T-helper 2 cell treated with Interferon-gamma antibody and Interleukin-4, amounts not matched to agents 100 ng/mL and 5 ng/mL, for 36 hours (primary cell): ENCODE results near the gene CYP1B1. TPM values are rescaled to one million over a fixed set of nuclear protein-coding genes. Genes with fewer than 3 reads are reported as not detected.

Source experiments
- intact Hi-C: fragments of 100-400 bp; cut with micrococcal nuclease; formaldehyde crosslinking; loops from one replicate; pipeline ENCODE4 v1.15.1; 2023
- total RNA-seq: library from RNA; stranded (reverse); gene quantifications from 2 replicates; pipeline ENCODE4 v1.2.3, GENCODE V29; 2022

Gene CYP1B1
- total RNA-seq, 1 donor from 2014 or later = 28.7 TPM

DNA sequence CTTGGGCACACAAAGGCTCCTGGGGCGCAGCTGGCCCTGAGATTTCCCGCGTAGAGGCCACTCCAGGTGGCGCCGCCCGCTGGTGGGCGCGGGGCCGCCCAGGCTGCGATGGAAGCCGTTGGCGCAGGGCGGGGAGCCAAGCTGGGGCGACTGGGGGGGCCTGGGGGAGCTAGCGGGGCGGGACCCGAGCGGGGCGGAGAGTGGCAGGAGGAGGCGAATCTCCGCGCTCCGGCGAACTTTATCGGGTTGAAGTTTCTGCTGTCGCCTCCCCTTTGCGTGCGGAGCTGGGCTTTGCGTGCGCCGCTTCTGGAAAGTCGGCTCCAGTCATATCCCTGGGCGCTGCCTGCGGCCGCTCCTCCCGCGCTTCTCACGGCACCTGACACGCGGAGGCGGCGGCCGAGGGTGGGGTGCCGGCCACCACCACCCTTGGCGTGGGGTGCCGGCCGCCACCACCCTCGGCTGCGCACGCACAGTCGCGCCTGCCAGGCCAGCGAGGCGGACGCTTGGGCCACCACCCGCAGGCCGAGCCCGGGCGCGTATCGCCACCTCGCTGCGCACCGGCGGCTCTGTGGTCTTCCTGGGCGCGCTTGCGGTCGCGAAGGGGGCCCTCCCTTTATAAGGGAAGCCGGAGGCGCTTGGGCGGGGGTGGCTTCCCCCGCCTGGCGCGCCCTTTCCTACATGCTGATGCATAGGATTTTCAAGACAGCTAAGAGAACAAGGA is 919 bp upstream of the CYP1B1 start:
- intact Hi-C loops = loop anchor here (1.0 to 10.0 kb wide), 8 partner anchors 20 to 675 kb away; partner anchors contain the start of genes ATL2, GALM, HNRNPLL and RMDN2

DNA sequence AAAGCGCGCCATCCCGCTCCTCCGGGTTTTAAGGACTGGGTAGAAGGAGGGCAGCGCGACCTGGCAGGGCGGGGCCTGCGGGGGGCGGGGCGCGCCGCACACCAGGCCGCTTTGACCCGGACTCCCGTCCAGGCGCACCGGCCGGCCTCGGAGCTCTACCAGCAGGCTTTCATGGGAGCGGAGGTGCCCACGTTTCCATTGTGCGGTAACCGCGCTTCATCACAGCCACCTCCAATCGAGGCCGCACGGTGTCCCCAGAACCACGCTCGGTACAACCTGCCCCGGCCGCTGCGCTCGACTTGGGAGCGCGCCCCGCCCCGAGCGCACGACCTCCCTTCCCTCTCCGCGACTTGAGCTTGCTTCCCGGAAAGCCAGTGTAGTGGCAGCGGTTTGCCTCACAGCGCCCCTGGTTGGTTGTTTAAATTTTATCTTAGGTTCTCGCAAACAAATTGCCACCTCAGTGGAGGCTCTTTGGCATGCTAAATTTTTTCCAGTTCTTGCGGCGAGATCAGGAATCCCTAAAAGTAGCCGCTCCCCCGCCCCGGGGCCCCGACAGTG is 280 bp upstream of the CYP1B1 start:
- intact Hi-C loops = loop anchor here (1.0 to 10.0 kb wide), 8 partner anchors 21 to 676 kb away; partner anchors contain the start of genes ATL2, GALM, HNRNPLL and RMDN2

DNA sequence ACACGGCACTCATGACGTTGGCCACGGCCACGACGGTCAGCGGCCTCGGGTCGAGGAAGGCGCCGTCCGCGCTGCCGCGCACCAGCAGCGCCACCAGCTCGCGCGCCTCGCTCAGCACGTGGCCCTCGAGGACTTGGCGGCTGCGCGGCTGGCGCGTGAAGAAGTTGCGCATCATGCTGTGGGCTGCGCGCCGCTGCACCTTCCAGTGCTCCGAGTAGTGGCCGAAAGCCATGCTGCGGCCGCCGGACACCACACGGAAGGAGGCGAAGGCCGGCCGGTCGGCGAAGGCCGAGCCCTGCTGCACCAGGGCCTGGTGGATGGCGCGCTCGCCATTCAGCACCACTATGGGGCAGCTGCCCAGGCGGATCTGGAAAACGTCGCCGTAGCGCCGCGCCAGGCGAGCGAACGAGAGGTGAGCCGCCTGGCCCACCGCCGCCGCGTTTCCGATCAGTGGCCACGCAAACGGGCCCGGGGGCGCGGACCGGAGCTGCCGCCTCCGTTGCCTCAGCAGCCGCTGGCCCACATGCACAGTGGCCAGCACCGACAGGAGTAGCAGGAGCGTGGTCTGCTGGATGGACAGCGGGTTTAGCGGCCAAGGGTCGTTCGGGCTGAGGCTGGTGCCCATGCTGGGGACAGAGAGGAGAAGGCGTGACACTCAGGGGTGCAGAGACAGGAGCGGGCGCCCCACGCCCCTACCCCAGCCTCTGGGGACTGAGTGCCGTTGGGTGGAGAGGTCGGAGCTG is 1.0 kb downstream of the CYP1B1 start:
- intact Hi-C loops = loop anchor here (5.0 to 10.0 kb wide), 6 partner anchors 150 to 993 kb away; partner anchors contain the start of genes ATL2, GALM, GPATCH11 and HEATR5B

DNA sequence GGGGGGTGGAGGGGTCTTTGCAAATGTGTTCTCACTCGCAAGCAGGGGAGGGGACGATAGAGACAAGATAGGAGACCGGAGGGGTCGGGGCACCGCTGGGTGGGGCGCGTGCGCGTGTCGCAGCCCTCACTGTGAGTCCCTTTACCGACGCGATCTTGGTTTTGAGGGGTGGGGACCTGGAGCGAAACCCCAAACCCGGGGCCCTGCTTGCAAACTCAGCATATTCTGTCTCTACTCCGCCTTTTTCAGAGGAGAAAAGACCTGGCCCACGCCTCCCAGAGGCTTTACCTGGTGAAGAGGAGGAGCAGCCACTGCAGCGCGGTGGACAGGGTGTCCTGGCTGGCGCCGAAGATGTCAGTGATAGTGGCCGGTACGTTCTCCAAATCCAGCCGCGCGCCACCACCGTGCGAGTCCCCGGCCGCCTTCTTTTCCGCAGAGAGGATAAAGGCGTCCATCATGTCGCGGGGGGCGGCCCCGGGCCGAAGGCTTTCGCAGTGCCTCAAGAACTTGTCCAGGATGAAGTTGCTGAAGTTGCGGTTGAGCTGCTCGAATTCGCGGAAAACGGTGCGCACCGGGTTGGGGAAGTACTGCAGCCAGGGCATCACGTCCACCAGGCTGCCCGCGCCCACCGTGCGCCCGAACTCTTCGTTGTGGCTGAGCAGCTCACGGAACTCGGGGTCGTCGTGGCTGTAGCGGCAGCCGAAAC is 1.7 kb downstream of the CYP1B1 start:
- intact Hi-C loops = loop anchor here (5.0 to 10.0 kb wide), 2 partner anchors 149 to 992 kb away; partner anchors contain the start of genes GPATCH11, HEATR5B and RMDN2

DNA sequence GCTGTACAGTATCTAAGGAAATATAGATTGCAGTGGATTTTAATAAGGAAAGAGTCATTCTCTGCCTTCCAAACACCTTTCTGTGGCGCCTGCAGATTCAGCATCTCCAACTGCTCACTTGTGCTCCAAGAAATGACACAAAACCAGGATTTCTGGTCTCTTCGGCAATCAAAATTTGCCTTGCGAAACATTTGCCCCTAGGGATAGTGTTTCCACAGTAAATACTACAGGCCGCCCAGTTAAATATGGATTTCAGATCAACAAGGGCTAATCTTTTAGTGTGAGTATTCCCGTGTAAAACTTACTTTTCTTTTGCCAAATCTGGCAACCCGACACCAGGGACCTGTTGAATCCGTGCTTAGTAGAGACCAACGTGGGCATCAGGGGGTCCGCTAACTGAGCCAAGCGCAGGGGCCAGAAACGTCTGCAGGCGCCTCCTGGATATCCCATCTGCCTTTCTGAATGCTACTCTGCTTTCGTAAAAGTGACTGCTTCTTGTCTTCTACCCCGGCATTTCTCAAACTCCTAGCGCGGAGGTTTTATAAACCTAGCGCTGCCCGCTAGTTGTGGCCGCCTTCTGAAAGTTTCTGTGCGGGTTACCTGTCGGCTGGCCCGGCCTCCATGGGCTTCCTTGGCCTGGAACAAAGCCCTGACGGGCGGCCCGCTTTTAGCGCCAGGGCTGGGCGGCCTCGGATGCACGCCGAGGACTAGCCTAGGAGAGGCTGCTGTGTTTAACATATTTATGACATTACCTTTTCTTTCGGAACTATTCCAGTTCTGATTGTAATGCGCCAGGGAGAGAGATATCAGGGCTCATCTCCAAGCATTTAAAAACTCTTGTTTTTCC is 2.5 kb downstream of the CYP1B1 start:
- intact Hi-C loops = loop anchor here (5.0 to 10.0 kb wide), 2 partner anchors 149 to 991 kb away; partner anchors contain the start of genes GPATCH11, HEATR5B and RMDN2

DNA sequence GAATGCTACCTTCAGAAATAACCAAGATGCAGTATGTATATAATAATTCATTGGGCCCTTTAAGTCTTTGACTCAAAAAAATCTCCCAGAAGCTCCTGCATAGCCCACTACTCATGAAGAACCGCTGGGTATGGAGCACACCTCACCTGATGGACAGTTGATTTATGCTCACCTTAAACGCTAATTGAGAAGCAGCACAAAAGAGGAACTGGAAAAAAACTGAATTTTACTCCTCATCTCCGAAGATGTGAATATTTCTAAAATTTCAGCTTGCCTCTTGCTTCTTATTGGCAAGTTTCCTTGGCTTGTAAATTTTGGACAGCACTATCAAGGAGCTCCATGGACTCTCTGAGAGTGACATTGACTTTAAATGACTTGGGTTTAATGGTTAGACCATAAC is 5.5 kb downstream of the CYP1B1 start:
- intact Hi-C loops = loop anchor here (5.0 to 10.0 kb wide), 2 partner anchors 146 to 988 kb away; partner anchors contain the start of genes GPATCH11, HEATR5B and RMDN2

DNA sequence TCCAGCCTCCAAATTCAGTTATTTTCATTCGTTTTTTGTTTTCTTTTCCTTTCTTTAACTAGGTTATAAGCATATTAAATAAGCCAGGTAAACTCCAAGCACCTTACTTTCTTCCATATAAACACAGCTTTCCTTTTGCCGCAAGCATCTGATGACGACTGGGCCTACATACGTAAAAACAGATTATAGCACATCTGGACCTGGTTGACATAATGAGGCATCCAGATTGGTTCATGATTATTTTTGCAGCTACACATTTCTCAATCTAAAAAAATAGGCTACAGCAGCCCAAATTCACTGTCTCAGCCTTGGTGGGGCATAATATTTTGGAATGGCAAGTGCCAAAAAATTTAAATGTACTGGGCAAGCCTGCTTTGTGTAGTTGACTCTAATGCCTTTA is 7.7 kb downstream of the CYP1B1 start:
- intact Hi-C loops = no loop called here

DNA sequence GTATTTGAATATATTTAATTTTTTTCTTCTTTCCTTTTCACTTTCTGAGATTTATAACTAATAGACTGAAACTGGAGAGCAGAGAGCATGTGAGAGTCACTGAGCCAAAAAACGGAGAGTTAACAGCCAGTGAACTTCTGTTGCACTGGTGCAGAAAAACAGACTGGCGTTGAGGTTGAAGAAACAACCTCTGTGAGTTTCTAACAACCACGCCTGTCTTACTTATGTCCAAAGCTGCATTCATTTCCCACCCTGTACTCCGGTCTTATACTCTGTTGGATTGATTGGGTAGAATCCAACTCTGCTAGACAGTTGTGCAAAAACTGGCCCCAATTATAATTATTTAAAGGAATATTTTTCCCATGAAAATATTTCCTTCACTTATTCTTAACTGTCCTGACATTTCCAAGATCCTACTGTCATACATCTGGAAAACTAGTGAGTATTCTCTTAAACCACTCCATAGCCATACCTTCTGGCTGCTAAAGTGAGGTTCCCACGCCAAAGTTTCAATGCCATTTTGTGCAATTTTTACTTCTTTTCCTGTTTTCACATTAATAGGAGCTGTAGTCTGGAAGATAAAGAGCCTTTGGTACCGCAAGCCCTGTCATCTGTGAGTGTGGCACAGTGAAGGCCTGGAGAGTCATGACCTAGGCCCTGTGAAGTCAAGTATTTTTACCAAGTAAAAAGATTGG is 9.4 kb downstream of the CYP1B1 start:
- intact Hi-C loops = no loop called here

DNA sequence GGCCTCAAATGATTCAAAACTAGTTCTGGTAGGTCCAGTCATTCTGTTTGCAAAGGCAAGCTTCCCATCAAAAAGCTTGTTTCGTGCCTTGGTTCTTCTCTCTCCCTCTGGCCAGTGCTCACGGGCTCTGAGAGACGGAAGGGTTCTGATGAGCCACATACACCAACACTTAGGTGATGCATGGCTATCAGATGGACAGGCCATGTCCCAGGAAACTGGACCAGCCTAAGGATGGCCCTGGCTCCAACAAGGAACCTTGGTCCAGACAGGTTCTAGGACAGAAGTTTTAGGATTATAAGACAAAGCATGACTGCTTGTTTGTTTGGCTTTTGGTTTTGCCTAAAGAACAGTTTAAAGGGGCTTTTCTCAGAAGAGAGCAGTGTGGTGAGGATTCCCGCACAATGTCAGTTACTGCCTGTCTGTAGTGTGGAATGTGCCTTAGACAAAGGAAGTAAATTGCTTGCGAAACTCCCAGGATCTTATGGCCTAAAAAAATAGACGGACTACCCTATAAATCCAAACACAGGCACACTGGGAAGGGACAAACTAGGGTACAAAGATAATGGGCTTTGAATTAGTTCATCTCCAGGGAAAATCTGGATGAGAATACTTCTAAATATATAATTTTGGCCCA is 10.3 kb downstream of the CYP1B1 start:
- intact Hi-C loops = no loop called here

DNA sequence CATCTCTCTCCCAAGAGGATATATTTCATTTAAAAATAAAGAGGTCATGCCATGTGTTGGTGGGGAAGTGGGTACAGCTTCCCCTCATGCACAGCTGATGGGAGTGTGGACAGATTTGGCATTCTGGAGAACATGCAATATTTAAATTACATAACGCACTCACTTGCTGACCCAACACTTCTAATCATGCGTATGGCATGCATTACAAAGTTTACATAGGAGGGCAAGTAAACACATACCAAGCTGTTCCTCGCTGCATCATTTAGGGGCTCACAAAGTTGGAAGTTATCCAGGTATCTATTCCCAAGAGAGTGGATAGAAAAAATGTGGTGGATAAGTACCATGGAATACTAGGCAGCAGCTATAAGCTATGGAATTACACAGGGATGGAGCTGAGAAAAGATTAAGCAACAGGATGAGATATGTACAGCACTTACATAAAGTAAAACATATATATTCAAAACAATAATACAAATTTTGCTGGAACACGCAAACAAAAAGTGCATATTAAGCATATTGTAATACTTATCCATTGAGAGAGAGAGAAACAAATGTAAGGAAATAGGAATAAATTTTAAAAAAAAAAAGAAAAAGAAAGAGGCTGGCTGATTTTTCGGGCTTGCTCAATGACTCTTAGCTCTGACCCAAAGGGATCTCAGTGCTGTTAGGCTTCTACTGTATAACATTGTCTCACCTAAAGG is 11.0 kb downstream of the CYP1B1 start:
- intact Hi-C loops = loop anchor here (5.0 kb wide), 1 partner anchor 913 kb away; no protein-coding TSS in a partner anchor

DNA sequence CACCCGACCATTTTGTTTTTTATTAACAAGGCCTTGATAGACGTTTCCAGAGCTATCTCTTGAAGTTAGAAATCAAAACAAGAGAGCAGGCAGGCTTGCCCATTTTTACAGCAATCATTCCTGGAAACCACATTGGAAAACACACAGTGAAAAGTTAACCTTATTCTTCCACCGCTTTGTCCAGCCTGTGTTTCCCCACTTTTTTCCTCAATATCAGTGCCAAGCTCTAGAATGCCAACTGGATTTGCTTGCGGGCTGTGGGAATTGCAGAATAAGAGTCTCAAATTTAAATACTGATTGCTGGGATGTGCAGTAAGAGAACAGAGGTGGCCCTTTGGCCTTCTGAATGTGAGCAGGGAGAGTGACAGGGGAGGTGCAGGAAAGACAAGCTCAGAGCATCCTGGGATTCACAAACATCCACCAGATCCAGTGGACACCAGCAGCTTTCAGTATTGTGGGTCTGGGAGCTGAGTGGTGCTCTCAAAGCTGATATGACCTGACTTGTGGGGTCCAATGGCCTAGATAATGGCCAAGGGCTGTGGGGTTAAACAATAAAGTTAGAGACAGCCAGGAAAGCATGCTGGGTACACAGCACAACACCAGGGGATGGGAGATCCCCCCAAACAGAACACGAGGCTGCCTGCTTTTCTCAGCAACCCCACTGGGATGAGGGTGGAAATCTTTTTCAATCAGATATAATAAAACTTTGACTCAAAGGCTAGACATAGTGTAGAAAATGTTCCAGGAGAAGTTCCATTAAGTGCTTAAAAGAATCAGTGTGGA is 15.5 kb downstream of the CYP1B1 start:
- intact Hi-C loops = loop anchor here (5.0 kb wide), 1 partner anchor 908 kb away; no protein-coding TSS in a partner anchor

DNA sequence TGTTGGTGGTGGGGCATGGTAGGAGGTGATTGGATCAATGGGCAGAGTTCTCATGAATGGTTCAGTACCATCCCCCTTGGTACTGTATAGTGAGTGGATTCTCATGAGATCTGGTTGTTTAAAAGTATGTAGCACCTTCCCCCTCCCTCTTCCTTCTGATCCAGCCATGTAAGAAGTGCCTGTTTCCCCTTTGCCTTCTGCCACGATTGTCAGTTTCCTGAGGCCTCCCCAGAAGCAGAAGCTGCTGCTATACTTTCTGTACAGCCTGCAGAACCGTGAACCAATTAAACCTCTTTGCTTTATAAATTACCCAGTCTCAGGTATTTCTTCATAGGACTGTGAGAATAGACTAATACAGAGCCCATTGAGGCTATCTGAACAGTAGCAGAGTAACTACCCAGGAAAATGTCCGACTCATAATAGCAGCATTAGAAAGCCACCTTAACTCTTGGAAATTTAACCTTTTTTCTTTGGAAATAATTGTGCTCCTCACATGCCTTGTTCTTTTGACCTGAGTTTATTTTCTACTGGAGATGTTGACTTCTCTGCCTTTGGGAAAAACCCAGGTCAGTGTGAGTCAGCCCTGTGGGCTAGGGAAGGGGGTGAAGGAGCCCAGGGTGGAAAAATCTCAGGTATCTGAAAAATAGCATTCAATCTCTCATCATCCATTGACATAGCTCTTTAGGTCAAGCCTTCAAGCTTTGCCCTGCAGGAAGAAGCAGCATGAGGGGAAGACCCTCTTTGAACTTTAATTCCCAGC is 18.1 kb downstream of the CYP1B1 start:
- intact Hi-C loops = no loop called here

DNA sequence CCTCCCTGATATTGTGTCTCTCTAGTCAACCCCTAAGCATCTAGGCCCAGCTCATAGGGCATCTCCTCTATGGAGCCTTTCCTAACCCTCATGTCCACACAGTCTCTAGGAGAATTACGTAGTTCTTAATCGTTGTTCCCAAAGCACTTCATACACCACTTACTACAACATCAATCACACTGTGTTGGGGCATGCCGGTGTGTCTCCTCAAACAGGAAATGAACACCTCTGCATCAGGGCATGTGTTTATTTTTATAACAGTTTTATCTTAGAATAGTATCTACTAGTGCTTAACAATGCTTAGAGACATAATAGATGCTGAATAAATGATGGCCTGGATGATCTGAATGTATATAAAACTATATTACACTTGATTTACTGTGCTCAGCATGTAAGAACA is 19.7 kb downstream of the CYP1B1 start:
- intact Hi-C loops = no loop called here

DNA sequence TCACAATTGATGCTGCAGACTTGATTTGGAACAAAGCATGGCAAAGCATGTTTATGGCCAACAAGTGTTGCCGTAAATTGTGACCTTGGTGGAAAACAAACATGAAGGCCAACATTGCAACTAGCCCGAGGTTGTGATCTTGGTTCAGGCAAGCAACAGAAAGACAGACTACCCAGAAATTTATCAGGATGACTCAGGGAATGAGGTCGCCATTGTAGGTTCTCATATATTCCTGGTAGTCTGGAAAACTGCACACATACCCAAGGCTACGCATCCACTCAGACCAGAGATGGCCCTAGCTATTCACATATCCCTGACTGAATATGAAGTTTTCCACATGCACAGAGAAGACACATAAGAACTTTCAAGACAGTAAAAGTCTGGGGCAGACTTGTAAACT is 30.1 kb downstream of the CYP1B1 start:
- intact Hi-C loops = no loop called here

DNA sequence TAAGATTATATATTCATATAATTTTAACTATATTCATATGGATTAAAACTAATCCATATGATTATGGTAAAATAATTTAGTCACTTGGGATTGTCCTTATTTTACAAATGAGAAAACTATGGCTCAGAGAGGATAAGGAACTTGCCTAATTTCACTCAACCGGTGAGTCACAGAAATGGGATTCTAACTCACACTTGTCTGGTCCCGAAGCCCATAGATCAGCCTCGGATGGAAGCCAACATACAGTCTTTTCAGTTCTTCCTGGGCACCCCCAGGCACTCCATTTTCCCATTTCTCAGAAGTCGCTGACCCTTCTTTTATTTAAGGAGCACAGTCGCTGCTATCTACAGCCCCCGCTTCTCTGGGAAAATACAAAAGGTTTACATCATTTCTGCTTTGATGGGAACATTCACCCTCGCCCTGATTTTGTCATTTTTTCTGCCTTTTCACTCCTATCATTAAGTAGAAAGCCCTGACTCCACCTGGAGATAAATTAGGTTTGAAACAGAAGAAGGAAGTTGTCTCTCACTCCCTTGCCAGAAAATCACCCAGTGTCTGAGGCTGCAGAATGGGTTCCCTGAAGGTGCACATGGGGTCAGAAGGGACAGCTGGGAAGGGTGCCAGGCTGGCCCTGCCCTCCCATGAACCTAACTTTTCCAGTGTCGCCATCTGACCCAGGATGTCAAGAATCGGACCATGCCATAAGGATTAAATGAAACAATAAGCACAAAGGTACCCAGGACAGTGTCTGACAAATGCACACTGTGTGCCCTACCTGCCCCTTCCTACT is 36.6 kb downstream of the CYP1B1 start:
- intact Hi-C loops = no loop called here

DNA sequence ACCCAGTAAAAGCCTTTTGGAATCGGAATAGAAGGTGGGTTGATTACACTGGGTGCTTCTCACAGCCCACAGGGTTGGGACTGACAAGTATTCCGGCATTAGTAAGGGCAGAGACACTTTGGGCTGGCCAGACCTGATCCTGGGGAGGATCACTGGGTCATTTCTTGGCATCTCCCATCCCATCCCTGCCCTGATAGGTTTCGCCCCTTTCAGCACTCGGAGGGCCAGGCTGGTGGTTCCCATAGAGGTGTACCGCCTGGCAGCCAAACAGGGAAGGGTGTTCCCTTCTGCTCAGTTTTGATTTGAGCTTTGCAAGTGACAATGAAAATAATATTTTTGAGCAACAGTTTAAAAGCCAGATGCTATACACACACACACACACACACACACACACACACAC is 37.3 kb downstream of the CYP1B1 start:
- intact Hi-C loops = no loop called here
